SK-N-DZ (cell line): ENCODE results near the gene KLK3.

Source experiments
- DNase-seq: peaks from one replicate; pipeline ENCODE4 v3.0.0-alpha.2; 2015; ENCODE audit warnings: low spot score

Gene KLK3

DNA sequence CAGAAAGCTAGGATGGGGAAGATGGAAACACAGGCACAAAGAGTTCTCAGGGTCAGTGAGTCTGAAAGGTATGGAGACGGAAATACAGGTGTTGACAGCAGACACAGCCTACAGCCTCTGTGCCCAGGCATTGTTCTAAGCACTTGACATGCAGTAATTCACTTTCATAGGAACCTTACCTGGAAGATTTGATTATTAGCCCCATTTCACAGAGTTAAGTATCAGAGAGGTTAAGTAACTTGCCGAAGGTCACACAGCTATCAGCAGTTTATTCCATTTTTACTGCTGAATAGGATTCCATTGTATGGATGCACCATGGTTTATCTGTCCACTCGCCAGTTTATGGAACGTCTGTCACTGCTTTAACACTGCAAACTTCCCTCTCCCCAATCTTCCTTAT lies 43.3 kb downstream of the KLK3 start:
- DNase-seq: no peak

DNA sequence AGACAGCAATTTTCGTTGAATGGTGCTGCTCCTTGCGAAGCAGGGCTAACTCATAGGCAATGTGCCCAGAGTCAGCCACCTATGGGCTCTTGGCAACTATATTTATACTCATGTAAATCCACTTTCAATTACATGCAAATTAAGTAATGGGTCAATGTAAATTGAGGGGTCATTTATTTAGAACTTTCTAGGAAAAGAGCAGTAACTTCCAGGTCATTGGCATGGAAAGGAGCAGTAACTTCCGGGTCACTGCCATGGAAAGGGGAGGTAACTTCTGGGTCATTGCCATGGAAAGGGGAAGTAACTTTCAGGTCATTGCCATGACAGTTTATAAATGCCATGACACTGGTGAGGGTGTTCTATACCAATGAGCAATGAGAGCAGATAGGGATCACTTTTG lies 44.9 kb downstream of the KLK3 start:
- no peak for DNase-seq

DNA sequence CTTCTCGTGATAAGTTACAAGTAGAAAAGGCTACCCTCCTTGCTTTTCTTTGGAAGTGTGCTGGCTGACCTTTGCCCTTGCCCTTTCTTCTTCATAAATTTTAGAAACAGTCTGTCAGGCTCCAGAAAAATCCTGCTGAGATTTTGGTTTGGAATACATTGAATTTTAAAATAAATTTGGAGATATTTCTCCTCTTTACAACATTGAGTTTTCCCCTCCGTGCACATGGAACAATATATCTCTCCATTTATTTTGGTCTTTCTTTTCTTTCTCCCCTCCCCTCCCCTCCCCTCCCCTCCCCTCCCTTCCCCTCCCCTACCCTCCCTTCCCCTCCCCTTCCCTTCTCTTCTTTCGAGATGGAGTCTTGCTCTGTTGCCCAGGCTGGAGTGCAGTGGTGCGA lies 47.9 kb downstream of the KLK3 start:
- no peak for DNase-seq

DNA sequence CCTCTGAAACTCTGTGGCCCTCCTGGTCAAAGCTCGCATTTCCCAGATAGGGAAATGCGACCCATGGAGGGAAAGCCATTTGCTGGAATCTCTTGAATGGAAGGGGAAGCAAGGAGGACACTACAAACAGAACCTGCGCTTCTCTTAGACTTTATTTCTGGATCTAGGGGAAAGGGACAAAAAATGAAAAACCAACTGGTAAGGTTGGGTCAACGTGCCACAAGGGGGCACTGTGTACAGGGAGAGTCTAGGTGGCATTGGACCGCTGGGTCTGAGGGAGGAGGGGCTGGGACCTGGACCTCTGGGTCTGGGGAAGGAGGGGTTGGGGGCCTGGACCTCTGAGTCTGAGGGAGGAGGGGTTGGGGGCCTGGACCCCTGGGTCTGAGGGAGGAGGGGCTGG lies 51.5 kb downstream of the KLK3 start:
- DNase-seq: no peak

DNA sequence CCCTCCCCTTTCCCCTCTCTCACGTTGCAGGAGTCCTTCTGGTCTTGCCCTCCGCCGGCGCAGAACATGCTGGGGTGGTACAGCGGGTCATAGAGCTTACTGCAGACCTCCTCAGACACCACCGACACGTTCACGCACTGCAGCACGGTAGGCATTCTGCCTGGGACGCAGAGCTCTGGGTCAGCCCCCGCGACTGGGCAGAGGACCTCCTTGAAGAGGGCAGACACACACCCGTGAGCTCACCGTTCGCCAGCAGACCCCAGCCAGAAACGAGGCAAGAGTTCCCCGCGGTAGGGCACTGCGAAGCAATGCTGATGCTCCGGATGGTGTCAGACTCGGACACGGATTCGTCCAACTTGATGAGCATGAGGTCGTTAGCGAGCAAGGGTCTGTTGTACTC lies 53.6 kb downstream of the KLK3 start:
- DNase-seq: peak; percentile 41

DNA sequence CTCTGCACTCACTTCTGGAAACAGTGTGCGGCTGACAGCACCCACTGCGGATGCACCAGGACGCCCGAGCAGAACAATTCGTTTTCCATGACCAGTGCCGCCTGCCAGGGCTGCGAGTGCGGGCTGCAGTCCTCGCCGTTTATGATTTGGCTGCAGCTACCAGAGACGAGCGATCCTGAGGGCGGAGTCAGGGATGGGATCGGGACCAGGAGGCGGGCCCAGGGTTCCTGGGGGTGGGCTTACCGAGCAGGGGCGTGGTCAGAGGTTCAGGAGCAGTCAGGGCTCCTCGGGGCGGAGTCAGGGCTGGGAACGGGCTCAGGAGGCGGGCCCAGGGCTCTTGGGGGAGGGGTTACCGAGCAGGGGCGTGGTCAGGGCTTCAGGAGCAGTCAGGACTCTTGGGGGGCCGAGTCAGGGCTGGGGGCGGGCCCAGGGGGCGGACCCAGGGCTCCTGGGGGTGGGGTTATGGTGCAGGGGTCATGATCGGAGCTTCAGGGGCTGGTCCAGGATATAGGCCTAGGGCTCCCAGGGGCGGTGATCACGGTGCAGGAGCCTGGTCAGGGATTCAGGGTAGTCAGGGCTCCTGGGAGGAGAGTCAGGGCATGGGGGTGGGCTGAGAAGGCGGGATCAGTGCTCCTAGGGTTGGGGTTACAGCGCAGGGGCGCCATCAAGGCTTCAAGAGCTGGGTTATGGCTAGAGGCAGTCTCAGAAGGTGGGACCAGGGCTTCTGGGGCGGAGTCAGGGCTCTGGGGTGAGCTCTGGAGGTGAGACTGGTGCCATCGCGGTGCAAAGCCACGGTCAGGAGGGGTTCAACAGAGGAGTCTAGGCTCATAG lies 54.7 kb downstream of the KLK3 start:
- DNase-seq: peak; percentile 94
